SU-DHL-6 (cell line): ENCODE results near the gene ELAVL1.

ENCODE experiments used
- EZH2phosphoT487 ChIP-seq: fragments of 200-600 bp; sonication (generic), shearing (Covaris generic); conservative IDR thresholded peaks from 2 replicates; pipeline ENCODE4 v1.6.1; 2018; ENCODE audit warnings: mild to moderate bottlenecking, antibody characterized with exemption, low read length, moderate library complexity, mixed read lengths
- TF ChIP-seq, protein P1 (sequence below): fragments of 200-600 bp; sonication (generic); IDR thresholded peaks from one replicate; pipeline ENCODE4 v1.5.1; 2017; ENCODE audit warnings: antibody characterized with exemption, mild to moderate bottlenecking, low read length, moderate library complexity; ENCODE audit not compliant: insufficient read depth, poor library complexity, severe bottlenecking

DNA sequence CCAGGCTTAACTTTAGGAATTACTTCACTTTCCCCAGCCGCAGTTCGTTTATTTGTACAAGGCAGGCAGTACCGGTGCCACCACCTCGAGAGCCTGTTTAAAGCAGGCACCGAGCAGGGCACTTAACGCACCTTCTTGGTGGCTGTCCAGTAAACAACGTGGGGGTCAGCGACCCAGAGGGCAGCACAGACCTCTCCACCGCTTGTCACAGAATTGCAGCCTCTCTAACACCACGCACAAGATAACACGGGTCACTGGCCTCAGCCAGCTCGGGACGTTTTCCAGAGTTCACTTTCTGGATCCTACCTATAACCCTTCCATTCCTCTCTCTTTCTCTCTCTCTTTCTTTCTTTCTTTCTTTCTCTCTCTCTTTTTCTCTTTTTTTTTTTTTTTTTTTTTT lies 16.8 kb upstream of the ELAVL1 start:
- TF ChIP-seq, protein P1, sequence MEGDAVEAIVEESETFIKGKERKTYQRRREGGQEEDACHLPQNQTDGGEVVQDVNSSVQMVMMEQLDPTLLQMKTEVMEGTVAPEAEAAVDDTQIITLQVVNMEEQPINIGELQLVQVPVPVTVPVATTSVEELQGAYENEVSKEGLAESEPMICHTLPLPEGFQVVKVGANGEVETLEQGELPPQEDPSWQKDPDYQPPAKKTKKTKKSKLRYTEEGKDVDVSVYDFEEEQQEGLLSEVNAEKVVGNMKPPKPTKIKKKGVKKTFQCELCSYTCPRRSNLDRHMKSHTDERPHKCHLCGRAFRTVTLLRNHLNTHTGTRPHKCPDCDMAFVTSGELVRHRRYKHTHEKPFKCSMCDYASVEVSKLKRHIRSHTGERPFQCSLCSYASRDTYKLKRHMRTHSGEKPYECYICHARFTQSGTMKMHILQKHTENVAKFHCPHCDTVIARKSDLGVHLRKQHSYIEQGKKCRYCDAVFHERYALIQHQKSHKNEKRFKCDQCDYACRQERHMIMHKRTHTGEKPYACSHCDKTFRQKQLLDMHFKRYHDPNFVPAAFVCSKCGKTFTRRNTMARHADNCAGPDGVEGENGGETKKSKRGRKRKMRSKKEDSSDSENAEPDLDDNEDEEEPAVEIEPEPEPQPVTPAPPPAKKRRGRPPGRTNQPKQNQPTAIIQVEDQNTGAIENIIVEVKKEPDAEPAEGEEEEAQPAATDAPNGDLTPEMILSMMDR, result no peak
- no peak for TF ChIP-seq EZH2phosphoT487
